ENCODE results near the gene SGSM1.

DNA sequence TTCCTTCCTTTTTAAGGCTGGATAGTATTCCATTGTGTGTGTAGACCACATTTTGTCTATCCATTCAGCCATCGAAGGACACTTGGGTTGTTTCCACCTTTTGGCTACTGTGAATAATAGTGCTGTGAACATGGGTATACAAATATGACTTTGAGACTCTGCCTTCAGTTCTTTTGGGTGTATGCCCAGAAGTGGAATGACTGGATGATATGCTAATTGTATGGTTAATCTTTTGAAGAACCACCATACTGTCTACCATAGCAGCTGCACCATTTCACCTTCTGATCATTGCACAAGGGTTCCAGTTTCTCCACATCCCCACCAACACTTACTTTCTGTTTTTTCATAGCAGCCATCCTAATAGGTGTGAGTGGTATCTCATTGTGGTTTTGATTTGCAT, 30.3 kb downstream of the SGSM1 start:
- TF ChIP-seq, protein P1, sequence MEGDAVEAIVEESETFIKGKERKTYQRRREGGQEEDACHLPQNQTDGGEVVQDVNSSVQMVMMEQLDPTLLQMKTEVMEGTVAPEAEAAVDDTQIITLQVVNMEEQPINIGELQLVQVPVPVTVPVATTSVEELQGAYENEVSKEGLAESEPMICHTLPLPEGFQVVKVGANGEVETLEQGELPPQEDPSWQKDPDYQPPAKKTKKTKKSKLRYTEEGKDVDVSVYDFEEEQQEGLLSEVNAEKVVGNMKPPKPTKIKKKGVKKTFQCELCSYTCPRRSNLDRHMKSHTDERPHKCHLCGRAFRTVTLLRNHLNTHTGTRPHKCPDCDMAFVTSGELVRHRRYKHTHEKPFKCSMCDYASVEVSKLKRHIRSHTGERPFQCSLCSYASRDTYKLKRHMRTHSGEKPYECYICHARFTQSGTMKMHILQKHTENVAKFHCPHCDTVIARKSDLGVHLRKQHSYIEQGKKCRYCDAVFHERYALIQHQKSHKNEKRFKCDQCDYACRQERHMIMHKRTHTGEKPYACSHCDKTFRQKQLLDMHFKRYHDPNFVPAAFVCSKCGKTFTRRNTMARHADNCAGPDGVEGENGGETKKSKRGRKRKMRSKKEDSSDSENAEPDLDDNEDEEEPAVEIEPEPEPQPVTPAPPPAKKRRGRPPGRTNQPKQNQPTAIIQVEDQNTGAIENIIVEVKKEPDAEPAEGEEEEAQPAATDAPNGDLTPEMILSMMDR (IDR thresholded peaks at IDR 0.05): no peak
- TF ChIP-seq POLR2A (IDR thresholded peaks at IDR 0.05): no peak
- TF ChIP-seq EP300 (IDR thresholded peaks at IDR 0.05): no peak
